HG02938 (cell line): ENCODE measurements around the gene NLRC3.
"Not testable (repeated sequence)": the region's sequence is repeated elsewhere in the genome, so short reads cannot be mapped to it uniquely, and the experiment has no call there.

Source experiments
- ATAC-seq: cut with Tn5 transposase; IDR thresholded peaks from one replicate; pipeline ENCODE4 v1.9.1; 2021; ENCODE audit warnings: mild to moderate bottlenecking, moderate library complexity; ENCODE audit not compliant: unreplicated experiment

Gene NLRC3

GRCh38 chr16:3577302-3577752 is at the start of gene NLRC3:
Gene NLRC3, minus strand, starts transcription at chr16:3577403. Its CDS starts 12,367 bp downstream, at chr16:3565036.
- no peak for ATAC-seq

- no peak for ATAC-seq
Observed at GRCh38 chr16:3625911-3626732, 48.9 kb upstream of the NLRC3 start.

- ATAC-seq, result no peak
Observed at GRCh38 chr16:3625331-3625730, 48.1 kb upstream of the NLRC3 start.

- no peak for ATAC-seq
Observed at GRCh38 chr16:3623642-3624041, 46.4 kb upstream of the NLRC3 start.

GRCh38 chr16:3618769-3619141 is 41.6 kb upstream of the NLRC3 start:
- ATAC-seq, result no peak

- ATAC-seq, result no peak
Observed at GRCh38 chr16:3612510-3613466, 35.6 kb upstream of the NLRC3 start.

- peak; percentile 82 for ATAC-seq
Observed at GRCh38 chr16:3611146-3611975, 34.2 kb upstream of the NLRC3 start, which contains the start of gene SLX4. Gene SLX4, minus strand, starts transcription at chr16:3611606. Its CDS starts 2,642 bp downstream, at chr16:3608964.

GRCh38 chr16:3610698-3611145 is 33.5 kb upstream of the NLRC3 start:
- no peak for ATAC-seq

GRCh38 chr16:3609895-3610697 is 32.9 kb upstream of the NLRC3 start:
- ATAC-seq, result no peak

- ATAC-seq, result not testable (repeated sequence)
Observed at GRCh38 chr16:3608976-3609375, 31.8 kb upstream of the NLRC3 start.

GRCh38 chr16:3608069-3608468 is 30.9 kb upstream of the NLRC3 start:
- ATAC-seq, result no peak

GRCh38 chr16:3607634-3608033 is 30.4 kb upstream of the NLRC3 start:
- ATAC-seq, result no peak

- no peak for ATAC-seq
Observed at GRCh38 chr16:3607161-3607560, 30.0 kb upstream of the NLRC3 start.

GRCh38 chr16:3606441-3606840 is 29.2 kb upstream of the NLRC3 start:
- no peak for ATAC-seq

- no peak for ATAC-seq
Observed at GRCh38 chr16:3602320-3602653, 25.1 kb upstream of the NLRC3 start.

- ATAC-seq, result no peak
Observed at GRCh38 chr16:3601614-3602319, 24.6 kb upstream of the NLRC3 start.

- ATAC-seq, result no peak
Observed at GRCh38 chr16:3599922-3600321, 22.7 kb upstream of the NLRC3 start.

GRCh38 chr16:3599121-3599520 is 21.9 kb upstream of the NLRC3 start:
- no peak for ATAC-seq

GRCh38 chr16:3598236-3598635 is 21.0 kb upstream of the NLRC3 start:
- no peak for ATAC-seq
